Muscle of leg (tissue), 11 donors: ENCODE data around the gene RBCK1. TPM values are rescaled to one million over a fixed set of nuclear protein-coding genes. Genes with fewer than 3 reads are reported as not detected.
A peak's percentile ranks its signal among the peaks of the same experiment; 100 is the strongest.
"Not testable (repeated sequence)": the region's sequence is repeated elsewhere in the genome, so short reads cannot be mapped to it uniquely, and the experiment has no call there.

Source experiments
- DNase-seq: peaks from one replicate; pipeline ENCODE4 v3.0.0; 2013
- H3K27ac ChIP-seq: one replicate; pipeline ENCODE4 v1.5.1; 2013; ENCODE audit warnings: mild to moderate bottlenecking, low read length, control low read depth
- H3K27me3 ChIP-seq: one replicate; pipeline ENCODE4 v1.6.1; 2013; ENCODE audit warnings: low read length; ENCODE audit not compliant: control insufficient read depth, insufficient read depth
- H3K36me3 ChIP-seq: one replicate; pipeline ENCODE4 v1.6.1; 2013; ENCODE audit warnings: low read length; ENCODE audit not compliant: control insufficient read depth, insufficient read depth
- H3K4me1 ChIP-seq: one replicate; pipeline ENCODE4 v1.6.1; 2013; ENCODE audit warnings: low read length; ENCODE audit not compliant: control insufficient read depth, insufficient read depth
- H3K4me3 ChIP-seq: one replicate; pipeline ENCODE4 v1.5.1; 2013; ENCODE audit warnings: low read length, control low read depth
- H3K9me3 ChIP-seq: replicated peaks from 2 replicates; pipeline ENCODE4 v1.6.1; 2013; ENCODE audit warnings: low read depth, low read length; ENCODE audit not compliant: control insufficient read depth
- WGBS: methylation state at CpG from one replicate; pipeline ENCODE4 v1.1.5; 2013; ENCODE audit warnings: missing lambda C conversion rate; ENCODE audit not compliant: insufficient coverage; 5-methylcytosine and 5-hydroxymethylcytosine counted together
- polyA plus RNA-seq, 8 donors: library from polyadenylated mRNA; unstranded; fragments of 120-200 nt; gene quantifications; one replicate each; pipeline versions ENCODE4 v1.2.1 to v1.2.3, GENCODE V29; 2013; ENCODE audit warnings: inconsistent platforms in 1 of 8, low replicate concordance in 1 of 8; ENCODE audit not compliant: insufficient read length in 8 of 8, insufficient read depth in 1 of 8
- total RNA-seq: library from RNA; stranded (reverse); fragments of 120-200 nt; gene quantifications from one replicate; pipeline ENCODE4 v1.2.4, GENCODE V29; 2013

The RBCK1 gene
- total and polyA plus RNA-seq, 9 donors = 31.0 to 69.1 (median 50.9) TPM

GRCh38 chr20:452021-452420, 43.9 kb downstream of the RBCK1 start:
- not testable (repeated sequence) for H3K4me1 ChIP-seq, H3K36me3 ChIP-seq, H3K4me3 ChIP-seq, DNase-seq, H3K27ac ChIP-seq, H3K27me3 ChIP-seq, H3K9me3 ChIP-seq
- 87% methylated on average over 6 of the region's 11 CpGs for WGBS

- H3K4me1 ChIP-seq = peaks cover 5% of the 10 kb centered on the region
- no peaks in the 10 kb centered on the region for H3K27me3 ChIP-seq
- no peak for DNase-seq
- H3K36me3 ChIP-seq = peaks cover 4% of the 10 kb centered on the region
- no peak overlapping the region for H3K4me3 ChIP-seq
- no peaks in the 10 kb centered on the region for H3K9me3 ChIP-seq
- H3K27ac ChIP-seq = no peak overlapping the region
- 69% methylated on average over 2 of the region's 3 CpGs for WGBS
Measured at GRCh38 chr20:454951-455350, 46.9 kb downstream of the RBCK1 start.

GRCh38 chr20:458776-459175, 50.7 kb downstream of the RBCK1 start:
- H3K4me1 ChIP-seq = peaks cover 15% of the 10 kb centered on the region
- no peak overlapping the region for H3K27ac ChIP-seq

GRCh38 chr20:460180-460579, 52.1 kb downstream of the RBCK1 start:
- peaks cover 2% of the 10 kb centered on the region for H3K27me3 ChIP-seq
- no peak overlapping the region for H3K4me3 ChIP-seq
- DNase-seq = no peak
- H3K9me3 ChIP-seq = no peaks in the 10 kb centered on the region
- no peak overlapping the region for H3K27ac ChIP-seq
- peaks cover 4% of the 10 kb centered on the region for H3K36me3 ChIP-seq
- peaks cover 15% of the 10 kb centered on the region for H3K4me1 ChIP-seq
- WGBS = no CpG with 5 or more reads among the region's 3 CpGs

More at GRCh38 chr20:458776-459175, 50.7 kb downstream of the RBCK1 start:
- Histone ChIP-seq H3K4me3 (no peak overlapping the region), H3K27me3 (peaks cover under 1% of the 10 kb centered on the region), H3K9me3 (no peaks in the 10 kb centered on the region), H3K36me3 (peaks cover 4% of the 10 kb centered on the region)
- DNase-seq = no peak
- WGBS = no CpG with 5 or more reads among the region's 6 CpGs

- Histone ChIP-seq H3K4me3 (no peak overlapping the region), H3K4me1 (peaks cover 15% of the 10 kb centered on the region), H3K9me3 (no peaks in the 10 kb centered on the region), H3K27me3 (peaks cover 2% of the 10 kb centered on the region), H3K36me3 (peaks cover 4% of the 10 kb centered on the region), H3K27ac (no peak overlapping the region)
- WGBS = no CpG with 5 or more reads among the region's 2 CpGs
- DNase-seq = peak; percentile 42
Measured at GRCh38 chr20:460707-461106, 52.6 kb downstream of the RBCK1 start.

- Histone ChIP-seq H3K27ac (peak overlapping the region; percentile 87), H3K4me3 (peak overlapping the region; percentile 88), H3K9me3 (no peaks in the 10 kb centered on the region), H3K27me3 (peaks cover 2% of the 10 kb centered on the region), H3K36me3 (peaks cover 4% of the 10 kb centered on the region), H3K4me1 (peaks cover 15% of the 10 kb centered on the region)
- DNase-seq = peak; percentile 60
- WGBS = 5% methylated on average over 51 of the region's 60 CpGs
Measured at GRCh38 chr20:461254-462198, 53.4 kb downstream of the RBCK1 start.

- under 1% methylated on average over 67 of the region's 80 CpGs for WGBS
- Histone ChIP-seq H3K27ac (peak within 1 kb of the TSS; percentile 87), H3K27me3 (peaks cover 2% of the 10 kb centered on the region)
Measured at GRCh38 chr20:462199-462991, 54.3 kb downstream of the RBCK1 start, which contains the start of gene TBC1D20. Gene TBC1D20, minus strand, starts transcription at chr20:462533. Its CDS starts 128 bp downstream, at chr20:462405.

GRCh38 chr20:467755-468154, 59.7 kb downstream of the RBCK1 start:
- Histone ChIP-seq H3K27me3 (peaks cover 2% of the 10 kb centered on the region), H3K27ac (no peak overlapping the region), H3K4me3 (no peak overlapping the region), H3K4me1 (peaks cover 4% of the 10 kb centered on the region), H3K36me3 (no peaks in the 10 kb centered on the region), H3K9me3 (peaks cover 2% of the 10 kb centered on the region)
- WGBS = 92% methylated on average over 6 of the region's 7 CpGs
- DNase-seq = no peak

More at GRCh38 chr20:462199-462991, 54.3 kb downstream of the RBCK1 start, which contains the start of gene TBC1D20:
- Histone ChIP-seq H3K9me3 (peaks cover 1% of the 10 kb centered on the region), H3K4me1 (peaks cover 15% of the 10 kb centered on the region), H3K4me3 (peak within 1 kb of the TSS; percentile 88), H3K36me3 (peaks cover 2% of the 10 kb centered on the region)
- peak; percentile 97 for DNase-seq

GRCh38 chr20:469746-470490, 61.8 kb downstream of the RBCK1 start:
- WGBS = 75% methylated on average over 3 of the region's 8 CpGs
- Histone ChIP-seq H3K36me3 (peaks cover 6% of the 10 kb centered on the region), H3K9me3 (peaks cover 2% of the 10 kb centered on the region), H3K27me3 (no peaks in the 10 kb centered on the region), H3K27ac (no peak overlapping the region), H3K4me1 (no peaks in the 10 kb centered on the region), H3K4me3 (no peak overlapping the region)
- DNase-seq = no peak
